ENCODE data around the gene SCN9A. TPM values are rescaled to one million over a fixed set of nuclear protein-coding genes. Genes with fewer than 3 reads are reported as not detected.
"Not testable (repeated sequence)": the region's sequence is repeated elsewhere in the genome, so short reads cannot be mapped to it uniquely, and the experiment has no call there.

SCN9A gene
- polyA plus RNA-seq, 10 donors = 2.2 to 4.5 (median 3.3) TPM

GRCh38 chr2:166376488-166376828 lies 714 bp upstream of the SCN9A start:
- no peak for DNase-seq

DNA sequence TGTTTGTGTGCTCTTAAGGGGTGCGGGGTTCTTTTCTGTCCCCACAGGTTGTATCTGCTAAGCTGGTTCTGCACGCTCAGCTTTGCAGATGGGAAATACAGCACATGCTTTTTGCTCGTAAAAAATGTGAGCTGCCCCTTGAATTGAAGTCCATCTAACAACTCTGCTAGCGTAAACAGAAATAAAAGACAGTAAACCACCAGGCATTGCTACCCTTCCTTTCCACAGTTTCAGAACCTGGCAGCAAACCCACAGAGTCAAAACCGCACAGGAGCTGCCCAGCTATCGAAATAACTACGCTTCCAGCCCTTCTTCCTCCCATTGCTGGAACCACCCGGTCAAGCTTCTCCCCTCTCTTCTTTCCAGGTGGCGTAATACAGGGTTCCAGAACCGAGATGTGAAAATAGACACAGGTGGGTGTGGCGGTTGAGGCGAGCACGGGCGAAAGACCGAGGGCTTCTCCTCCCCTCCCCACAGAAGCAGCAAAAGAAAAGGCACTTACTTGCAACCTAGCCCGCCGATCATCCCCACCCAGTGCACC lies 479 bp downstream of the SCN9A start:
- DNase-seq = peak in 1 of 3 donors; percentile 12

- DNase-seq = peak in 1 of 3 donors; percentile 38
Measured at GRCh38 chr2:166373951-166374350, 1.8 kb downstream of the SCN9A start.

DNA sequence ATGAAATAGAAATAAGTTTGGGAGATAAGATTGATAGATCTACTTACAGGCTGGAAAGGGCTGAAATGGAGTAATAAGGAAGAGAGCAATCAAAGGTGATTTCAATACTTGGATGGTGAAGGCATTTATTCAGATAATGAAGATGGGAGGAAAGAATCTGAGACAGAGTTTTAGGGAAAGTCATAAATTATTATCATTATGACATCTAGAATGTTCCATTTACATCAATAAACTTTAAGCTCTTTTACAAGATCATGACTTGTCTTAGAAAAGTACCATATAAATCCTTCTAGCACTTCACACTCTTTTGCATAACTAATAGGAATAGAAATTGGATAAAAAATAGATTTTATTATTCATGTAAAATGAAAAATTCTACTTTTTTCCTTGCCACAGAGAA lies 2.2 kb downstream of the SCN9A start:
- no peak for DNase-seq

DNA sequence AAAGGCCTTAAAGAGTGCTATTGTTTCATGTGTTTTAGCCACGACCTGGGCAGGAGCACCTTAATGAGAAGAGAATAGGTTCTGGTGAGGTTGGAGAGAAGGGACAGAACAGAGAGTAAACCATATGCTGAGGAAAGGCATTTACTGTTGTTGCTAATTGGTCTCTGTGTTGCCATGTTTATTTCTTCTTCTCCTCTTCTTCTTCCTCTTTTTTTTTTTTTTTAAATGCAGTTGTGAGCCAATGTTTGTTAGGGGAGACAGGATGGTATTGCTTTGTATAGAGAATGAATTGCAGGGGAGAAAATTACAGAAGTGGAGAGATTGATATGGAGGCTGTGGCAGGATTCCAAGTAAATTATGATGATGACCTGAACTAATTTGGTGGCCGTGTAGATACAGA lies 2.6 kb downstream of the SCN9A start:
- DNase-seq = no peak

GRCh38 chr2:166372046-166372445 lies 3.7 kb downstream of the SCN9A start:
- no peak for DNase-seq

DNA sequence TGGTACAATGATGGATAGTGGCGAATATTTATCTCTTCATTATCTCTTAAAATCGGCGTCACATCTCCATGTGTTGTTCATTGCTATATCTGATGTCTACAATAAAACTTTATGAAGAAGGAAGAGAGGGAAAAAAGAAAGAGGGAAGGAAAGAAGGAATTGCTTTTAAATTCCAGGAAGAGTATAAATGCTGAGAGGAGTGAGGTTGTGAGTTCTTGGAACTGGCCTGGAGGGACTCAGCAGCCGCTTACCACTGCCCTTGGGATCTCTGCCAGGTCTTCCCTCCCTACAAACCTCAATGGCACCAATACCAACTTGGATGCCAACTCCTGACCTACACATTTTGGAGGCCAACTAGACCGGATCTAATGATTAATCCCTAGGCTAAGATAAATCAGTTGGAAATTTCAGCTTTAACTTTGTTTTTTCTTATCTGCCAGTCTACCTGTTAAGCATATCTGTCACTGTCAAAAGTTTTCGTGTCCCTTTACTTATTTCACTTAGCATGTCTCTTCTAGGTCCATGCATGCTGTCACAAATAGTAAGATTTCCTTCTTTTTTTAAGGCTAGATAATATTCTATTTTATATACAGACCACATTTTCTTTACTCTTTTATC lies 9.8 kb downstream of the SCN9A start:
- DNase-seq = no peak

- DNase-seq = no peak
Measured at GRCh38 chr2:166365239-166365638, 10.5 kb downstream of the SCN9A start.

- DNase-seq = no peak
Measured at GRCh38 chr2:166364476-166365161, 11.1 kb downstream of the SCN9A start.

- peak in 1 of 3 donors; percentile 20 for DNase-seq
Measured at GRCh38 chr2:166361351-166362153, 14.2 kb downstream of the SCN9A start.

GRCh38 chr2:166360906-166361305 lies 14.8 kb downstream of the SCN9A start:
- no peak for DNase-seq

- DNase-seq = no peak
Measured at GRCh38 chr2:166360426-166360825, 15.3 kb downstream of the SCN9A start.

- DNase-seq = not testable (repeated sequence)
Measured at GRCh38 chr2:166357950-166358321, 17.8 kb downstream of the SCN9A start.

DNA sequence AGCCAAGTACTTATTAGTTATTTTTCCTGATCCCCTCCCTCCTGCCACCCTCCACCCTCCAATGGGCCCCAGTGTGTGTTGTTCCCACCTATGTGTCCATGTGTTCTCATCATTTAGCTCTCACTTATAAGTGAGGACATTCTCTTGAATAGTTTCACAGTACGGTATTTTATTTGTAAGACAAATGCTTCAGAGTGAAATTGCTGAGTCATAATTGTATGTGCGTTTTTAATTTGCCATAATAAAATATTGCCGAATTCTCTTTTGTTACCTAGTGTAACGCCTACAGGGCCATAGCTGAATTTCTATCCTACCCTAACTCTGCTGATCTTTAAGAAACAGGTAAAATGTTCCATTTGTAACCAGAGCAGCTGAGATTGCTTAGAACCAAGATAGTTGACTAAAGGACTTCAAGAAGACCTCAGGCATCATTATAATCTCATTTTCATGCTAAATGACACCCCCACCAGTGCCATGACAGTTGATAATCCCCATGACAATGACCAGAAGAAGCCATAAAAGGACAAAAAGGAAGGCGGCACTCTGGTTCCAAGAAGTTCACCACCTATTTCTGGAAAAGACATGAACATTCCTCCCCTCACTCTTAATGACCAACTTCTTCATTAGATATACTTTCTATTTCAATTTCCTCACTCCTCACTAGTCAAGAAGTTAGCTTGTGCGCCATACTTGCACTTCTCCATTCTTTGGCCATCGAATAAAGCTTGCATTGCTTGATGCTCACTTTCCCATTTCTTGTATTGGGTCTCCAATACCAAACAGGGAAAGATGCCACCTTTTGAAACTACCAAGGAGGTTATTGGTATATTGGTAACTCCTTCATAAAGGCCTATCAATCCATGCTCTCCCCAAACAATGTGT lies 18.4 kb downstream of the SCN9A start:
- no peak for DNase-seq

DNA sequence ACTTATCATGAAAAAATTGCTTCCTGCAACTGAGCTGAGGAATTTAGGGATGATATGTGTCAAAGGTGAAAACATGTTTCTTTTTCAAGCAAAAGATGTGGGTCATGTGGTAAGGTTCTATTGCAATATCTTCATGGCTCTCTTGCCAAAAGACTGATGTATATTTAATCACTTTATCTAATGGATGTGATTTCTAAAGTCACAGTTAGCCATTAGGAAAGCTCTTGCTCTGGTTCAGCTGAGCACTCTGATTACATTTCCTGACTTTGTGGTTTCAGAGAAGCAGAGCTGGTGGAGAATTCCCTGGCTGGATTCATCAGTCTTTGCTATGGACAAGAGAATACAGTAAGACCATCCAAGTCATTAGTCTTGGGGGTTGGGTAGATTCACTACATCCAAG lies 24.4 kb downstream of the SCN9A start:
- no peak for DNase-seq

DNA sequence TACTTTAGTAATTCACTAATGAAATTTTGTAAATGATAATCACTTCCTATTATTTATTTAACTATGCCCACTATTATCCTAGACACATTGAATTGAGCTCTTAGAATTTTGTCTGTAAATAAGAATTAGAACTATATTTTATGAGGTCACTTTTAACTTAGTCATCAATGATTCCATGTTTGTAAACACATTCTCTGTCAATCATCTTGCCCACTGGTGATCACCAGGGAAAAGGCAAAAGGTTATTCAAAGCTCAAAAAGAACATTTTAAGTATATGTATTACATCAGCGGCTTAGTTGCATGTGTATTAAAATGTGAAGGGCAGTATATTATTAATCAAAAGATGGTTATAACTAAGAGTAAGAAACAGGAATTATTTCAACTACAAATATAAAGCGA lies 25.2 kb downstream of the SCN9A start:
- DNase-seq = no peak

- DNase-seq = peak in 2 of 3 donors; percentile 10 to 26
Measured at GRCh38 chr2:166344286-166345113, 31.2 kb downstream of the SCN9A start.

- DNase-seq = no peak
Measured at GRCh38 chr2:166343467-166343866, 32.3 kb downstream of the SCN9A start.

DNA sequence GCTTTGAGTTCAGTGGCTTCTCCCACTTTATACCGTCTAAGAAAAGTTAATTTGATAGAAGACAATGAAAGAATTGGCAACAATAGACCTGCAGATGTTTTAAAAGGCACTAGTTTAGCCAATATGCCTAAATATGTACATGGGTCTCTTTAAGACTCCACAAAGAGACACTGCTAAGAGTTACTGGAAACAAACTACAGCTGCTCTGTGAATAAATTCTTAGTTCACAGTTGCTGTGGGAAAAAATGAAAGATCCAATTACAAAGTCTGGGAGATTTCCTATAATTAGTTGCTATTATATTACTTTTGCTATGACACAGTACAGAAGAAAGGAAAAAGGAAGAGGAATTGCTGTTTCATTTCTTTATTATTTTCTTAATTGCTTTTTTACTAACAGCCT lies 34.3 kb downstream of the SCN9A start:
- DNase-seq = peak in 1 of 3 donors; percentile 52

DNA sequence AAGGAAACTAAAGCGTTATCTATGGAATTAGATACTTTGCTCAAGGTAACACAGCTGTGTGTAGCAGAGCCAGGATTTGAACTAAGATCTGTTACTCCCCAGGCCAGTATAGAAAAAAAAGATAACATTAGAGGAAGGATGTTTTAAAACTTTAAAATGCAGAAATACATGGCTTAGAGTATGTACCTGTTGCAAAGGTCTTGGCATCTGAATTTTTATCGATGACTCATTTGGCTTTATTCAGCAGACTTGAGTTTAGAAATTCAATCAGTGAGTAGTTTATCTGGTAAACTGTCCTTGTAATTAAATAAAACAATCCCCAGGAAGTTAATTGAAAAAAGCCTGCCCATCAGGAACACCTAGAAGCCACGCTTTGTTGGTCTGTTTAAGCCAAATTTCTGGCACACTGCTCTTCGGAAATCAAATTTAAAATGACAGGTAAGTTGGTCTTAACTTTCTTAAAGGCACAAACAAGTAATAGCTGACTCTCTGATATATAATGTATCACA lies 36.9 kb downstream of the SCN9A start:
- no peak for DNase-seq

GRCh38 chr2:166337932-166338331 lies 37.8 kb downstream of the SCN9A start:
- DNase-seq = no peak

All from muscle of back (tissue), 11 donors.